Gastroesophageal sphincter (tissue), 4 donors: ENCODE measurements around the gene ARHGAP18. TPM values are rescaled to one million over a fixed set of nuclear protein-coding genes. Genes with fewer than 3 reads are reported as not detected.

Source experiments
- ATAC-seq: fragments of 150-250 bp; one replicate; pipeline ENCODE4 v1.9.1; 2016; ENCODE audit warnings: mild to moderate bottlenecking, moderate library complexity
- H3K27ac ChIP-seq, 4 donors: fragments of 200-600 bp; sonication (generic) in 3 of 4; 1 replicate in 3 of 4; 2 replicates in 1 of 4; pipeline ENCODE4 v1.5.1; 2016 to 2019
- H3K27me3 ChIP-seq: fragments of 200-600 bp; sonication (generic); one replicate; pipeline ENCODE4 v1.5.1; 2019
- H3K36me3 ChIP-seq, 2 donors: fragments of 200-600 bp; sonication (generic); one replicate each; pipeline ENCODE4 v1.5.1; 2019; ENCODE audit warnings: control low read depth in 1 of 2
- H3K4me1 ChIP-seq, 3 donors: fragments of 200-600 bp; sonication (generic); 1 replicate in 2 of 3; 2 replicates in 1 of 3; pipeline ENCODE4 v1.5.1; 2016 to 2019; ENCODE audit warnings: control low read depth in 2 of 3
- H3K4me3 ChIP-seq, 2 donors: fragments of 200-600 bp; sonication (generic); one replicate each; pipeline ENCODE4 v1.5.1; 2019; ENCODE audit warnings: mild to moderate bottlenecking in 1 of 2, moderate library complexity in 1 of 2
- H3K9me3 ChIP-seq, 3 donors: fragments of 200-600 bp; sonication (generic); one replicate each; pipeline ENCODE4 v1.5.1; 2017 to 2019; ENCODE audit warnings: control low read depth in 2 of 3
- CTCF ChIP-seq, 4 experiments: fragments of 200-600 bp in 2 of 4; fragments of 450-650 bp in 2 of 4; sonication (generic) in 1 of 4; IDR thresholded peaks; one replicate each; pipeline ENCODE4 v1.5.1; 2017 to 2019; ENCODE audit warnings: antibody characterized with exemption in 4 of 4, mild to moderate bottlenecking in 2 of 4, moderate library complexity in 2 of 4
- EP300 ChIP-seq: sonication (generic); formaldehyde crosslinking; IDR thresholded peaks from one replicate; pipeline ENCODE4 v1.6.1; 2017; ENCODE audit warnings: antibody characterized with exemption, mild to moderate bottlenecking
- POLR2A ChIP-seq, 2 donors: fragments of 450-650 bp; IDR thresholded peaks; one replicate each; pipeline ENCODE4 v1.6.1; 2017; ENCODE audit warnings: antibody characterized with exemption in 2 of 2, mild to moderate bottlenecking in 2 of 2, moderate library complexity in 1 of 2
- POLR2AphosphoS5 ChIP-seq: sonication (generic); formaldehyde crosslinking; IDR thresholded peaks from one replicate; pipeline ENCODE4 v1.6.1; 2017; ENCODE audit warnings: antibody characterized with exemption
- WGBS, 2 donors: methylation state at CpG; one replicate each; pipeline ENCODE4 v1.1.5; 2018; ENCODE audit warnings: low coverage in 1 of 2; 5-methylcytosine and 5-hydroxymethylcytosine counted together
- total RNA-seq, 4 donors: library from RNA; depleted of rRNA; stranded (reverse); fragments of >200 nt; gene quantifications; one replicate each; pipeline ENCODE4 v1.1.0, GENCODE V29; 2016

The ARHGAP18 gene
- total RNA-seq, 4 donors from 2014 or later = 2.8 to 15.0 (median 9.4) TPM

- H3K4me1 ChIP-seq = no peaks in the 10 kb centered on the region
- WGBS, 2 donors = 98 to 100% methylated on average over 1 to 5 of the region's 5 CpGs
- H3K27me3 ChIP-seq = no peaks in the 10 kb centered on the region
- no peaks in the 10 kb centered on the region for H3K9me3 ChIP-seq
- H3K27ac ChIP-seq = no peak overlapping the region
- ATAC-seq = no peak
- TF ChIP-seq EP300 (no peak), CTCF (IDR thresholded peaks at IDR 0.05) (no peak), POLR2A (IDR thresholded peaks at IDR 0.05) (no peak), POLR2AphosphoS5 (no peak)
- no peak overlapping the region for H3K4me3 ChIP-seq
- no peaks in the 10 kb centered on the region for H3K36me3 ChIP-seq
Measured at GRCh38 chr6:129597023-129597713, 112.8 kb downstream of the ARHGAP18 start.

- no peak for ATAC-seq
- Histone ChIP-seq H3K4me3 (no peak overlapping the region), H3K4me1 (no peaks in the 10 kb centered on the region), H3K27me3 (no peaks in the 10 kb centered on the region), H3K36me3 (no peaks in the 10 kb centered on the region), H3K9me3 (no peaks in the 10 kb centered on the region), H3K27ac (no peak overlapping the region)
- WGBS, 2 donors = 33 to 57% methylated on average over 1 of the region's 1 CpG
- TF ChIP-seq EP300 (no peak), POLR2A (IDR thresholded peaks at IDR 0.05) (no peak), CTCF (IDR thresholded peaks at IDR 0.05) (no peak), POLR2AphosphoS5 (no peak)
Measured at GRCh38 chr6:129596522-129596921, 113.5 kb downstream of the ARHGAP18 start.

- H3K27ac ChIP-seq = no peak overlapping the region
- H3K9me3 ChIP-seq = no peaks in the 10 kb centered on the region
- H3K27me3 ChIP-seq = no peaks in the 10 kb centered on the region
- no peaks in the 10 kb centered on the region for H3K4me1 ChIP-seq
- TF ChIP-seq POLR2AphosphoS5 = no peak
- TF ChIP-seq EP300 = no peak
- no peak for TF ChIP-seq CTCF (IDR thresholded peaks at IDR 0.05)
- TF ChIP-seq POLR2A (IDR thresholded peaks at IDR 0.05) = no peak
- no peak overlapping the region for H3K4me3 ChIP-seq
- no peaks in the 10 kb centered on the region for H3K36me3 ChIP-seq
- 92% methylated on average over 3 of the region's 3 CpGs; no CpG with 5 or more reads in 1 of the 2 donors for WGBS, 2 donors
- no peak for ATAC-seq
Measured at GRCh38 chr6:129593233-129593564, 116.8 kb downstream of the ARHGAP18 start.

GRCh38 chr6:129592516-129593232 is 117.3 kb downstream of the ARHGAP18 start:
- 87% methylated on average over 6 of the region's 6 CpGs for WGBS, 2 donors
- Histone ChIP-seq H3K9me3 (no peaks in the 10 kb centered on the region), H3K27ac (no peak overlapping the region), H3K36me3 (no peaks in the 10 kb centered on the region), H3K4me1 (no peaks in the 10 kb centered on the region), H3K4me3 (no peak overlapping the region), H3K27me3 (no peaks in the 10 kb centered on the region)
- no peak for ATAC-seq
- TF ChIP-seq POLR2AphosphoS5 = no peak

GRCh38 chr6:129590408-129591022 is 119.5 kb downstream of the ARHGAP18 start:
- Histone ChIP-seq H3K27me3 (no peaks in the 10 kb centered on the region), H3K4me1 (no peaks in the 10 kb centered on the region), H3K27ac (no peak overlapping the region), H3K4me3 (no peak overlapping the region), H3K9me3 (no peaks in the 10 kb centered on the region), H3K36me3 (no peaks in the 10 kb centered on the region)
- ATAC-seq = no peak
- TF ChIP-seq POLR2A (IDR thresholded peaks at IDR 0.05) (no peak), POLR2AphosphoS5 (no peak), CTCF (IDR thresholded peaks at IDR 0.05) (no peak), EP300 (no peak)
- WGBS, 2 donors = 83 to 91% methylated on average over 3 to 4 of the region's 4 CpGs
